GM12873 (cell line): ENCODE data around the gene PURA.

Source experiments
- TF ChIP-seq, protein P1 (sequence below): IDR thresholded peaks from 2 replicates; pipeline ENCODE4 v1.5.1; 2012; ENCODE audit warnings: low read depth, mild to moderate bottlenecking, moderate library complexity, low read length, control low read depth; ENCODE audit not compliant: insufficient read depth; ENCODE audit errors: missing control alignments

Gene PURA

DNA sequence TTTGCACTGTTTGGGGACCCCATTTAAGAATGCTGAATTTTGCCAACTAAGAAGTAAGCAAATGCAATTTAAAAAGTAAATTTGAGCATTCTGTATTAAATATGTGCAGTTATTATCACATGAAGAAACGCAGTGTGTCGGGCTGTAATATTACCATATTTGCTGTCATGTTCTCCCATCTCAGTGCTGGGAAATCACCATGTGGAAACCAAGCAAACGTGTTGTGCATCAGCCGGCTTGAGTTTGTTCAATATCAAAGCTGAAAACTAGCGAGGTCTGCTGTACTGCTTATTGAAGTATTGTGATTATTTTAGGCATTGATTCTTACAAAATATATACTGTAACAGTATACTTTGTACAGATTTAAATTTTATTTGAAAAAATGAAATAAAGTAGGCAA lies 14.5 kb downstream of the PURA start:
- TF ChIP-seq, protein P1, sequence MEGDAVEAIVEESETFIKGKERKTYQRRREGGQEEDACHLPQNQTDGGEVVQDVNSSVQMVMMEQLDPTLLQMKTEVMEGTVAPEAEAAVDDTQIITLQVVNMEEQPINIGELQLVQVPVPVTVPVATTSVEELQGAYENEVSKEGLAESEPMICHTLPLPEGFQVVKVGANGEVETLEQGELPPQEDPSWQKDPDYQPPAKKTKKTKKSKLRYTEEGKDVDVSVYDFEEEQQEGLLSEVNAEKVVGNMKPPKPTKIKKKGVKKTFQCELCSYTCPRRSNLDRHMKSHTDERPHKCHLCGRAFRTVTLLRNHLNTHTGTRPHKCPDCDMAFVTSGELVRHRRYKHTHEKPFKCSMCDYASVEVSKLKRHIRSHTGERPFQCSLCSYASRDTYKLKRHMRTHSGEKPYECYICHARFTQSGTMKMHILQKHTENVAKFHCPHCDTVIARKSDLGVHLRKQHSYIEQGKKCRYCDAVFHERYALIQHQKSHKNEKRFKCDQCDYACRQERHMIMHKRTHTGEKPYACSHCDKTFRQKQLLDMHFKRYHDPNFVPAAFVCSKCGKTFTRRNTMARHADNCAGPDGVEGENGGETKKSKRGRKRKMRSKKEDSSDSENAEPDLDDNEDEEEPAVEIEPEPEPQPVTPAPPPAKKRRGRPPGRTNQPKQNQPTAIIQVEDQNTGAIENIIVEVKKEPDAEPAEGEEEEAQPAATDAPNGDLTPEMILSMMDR: no peak

DNA sequence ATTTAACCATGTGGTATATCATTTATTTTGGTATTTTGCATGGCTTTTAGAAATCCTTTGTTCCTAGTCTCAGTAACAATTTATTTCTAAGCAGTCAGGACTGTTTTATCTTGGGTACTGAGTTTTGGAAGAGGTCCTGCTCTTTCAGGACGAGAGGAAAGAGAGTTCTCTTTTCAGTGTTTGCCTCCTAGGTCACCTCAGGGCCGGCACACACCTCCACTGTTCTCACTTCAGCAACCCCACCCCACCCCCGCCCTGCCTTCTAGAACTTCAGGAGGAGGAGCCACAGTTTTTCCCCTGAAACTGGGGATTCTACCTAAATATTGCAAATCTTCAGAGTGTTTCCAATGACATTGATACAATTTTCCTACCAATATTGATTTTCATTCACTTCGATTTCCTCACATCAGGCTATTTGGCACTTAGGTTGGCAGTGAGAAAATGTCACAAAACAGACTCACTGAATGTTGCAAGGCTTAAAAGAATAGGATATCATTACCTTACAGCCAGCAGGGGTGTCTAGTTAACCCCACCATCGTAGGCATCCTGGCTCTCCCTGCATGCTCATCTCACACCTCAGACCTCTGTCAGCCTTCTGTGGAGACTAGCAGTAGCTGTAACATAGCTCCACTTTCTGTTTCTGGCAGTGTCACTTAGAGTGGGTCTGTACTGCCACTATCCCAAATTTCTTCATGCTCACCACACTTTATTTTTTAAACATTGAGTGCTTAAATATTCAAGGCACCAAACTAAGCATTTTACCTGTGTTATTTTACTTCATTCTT lies 17.2 kb downstream of the PURA start:
- TF ChIP-seq, protein P1: no peak

DNA sequence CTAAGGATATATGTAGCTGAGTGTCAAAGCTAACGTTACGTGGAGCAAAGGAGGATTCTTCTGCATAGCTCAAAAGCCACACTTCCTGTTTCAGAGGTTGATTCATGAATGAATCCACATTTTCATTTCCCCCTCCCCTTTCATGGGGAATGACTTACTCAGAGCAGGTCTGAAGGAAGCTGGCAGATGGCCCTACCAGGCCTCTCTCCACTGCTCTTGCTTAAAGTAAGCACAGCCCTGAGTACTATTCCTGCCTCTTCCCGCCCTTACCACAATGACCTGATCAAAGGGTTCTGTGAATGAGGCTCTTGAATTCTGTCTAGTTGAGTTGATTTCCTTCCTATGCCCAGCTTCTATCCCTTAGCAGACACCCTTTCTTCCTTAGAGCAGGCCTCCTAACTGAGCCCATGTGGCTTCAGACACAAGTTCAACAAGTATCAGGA lies 18.1 kb downstream of the PURA start:
- TF ChIP-seq, protein P1: no peak

- TF ChIP-seq, protein P1: no peak
Observed at GRCh38 chr5:140133514-140134167, 19.7 kb downstream of the PURA start.

DNA sequence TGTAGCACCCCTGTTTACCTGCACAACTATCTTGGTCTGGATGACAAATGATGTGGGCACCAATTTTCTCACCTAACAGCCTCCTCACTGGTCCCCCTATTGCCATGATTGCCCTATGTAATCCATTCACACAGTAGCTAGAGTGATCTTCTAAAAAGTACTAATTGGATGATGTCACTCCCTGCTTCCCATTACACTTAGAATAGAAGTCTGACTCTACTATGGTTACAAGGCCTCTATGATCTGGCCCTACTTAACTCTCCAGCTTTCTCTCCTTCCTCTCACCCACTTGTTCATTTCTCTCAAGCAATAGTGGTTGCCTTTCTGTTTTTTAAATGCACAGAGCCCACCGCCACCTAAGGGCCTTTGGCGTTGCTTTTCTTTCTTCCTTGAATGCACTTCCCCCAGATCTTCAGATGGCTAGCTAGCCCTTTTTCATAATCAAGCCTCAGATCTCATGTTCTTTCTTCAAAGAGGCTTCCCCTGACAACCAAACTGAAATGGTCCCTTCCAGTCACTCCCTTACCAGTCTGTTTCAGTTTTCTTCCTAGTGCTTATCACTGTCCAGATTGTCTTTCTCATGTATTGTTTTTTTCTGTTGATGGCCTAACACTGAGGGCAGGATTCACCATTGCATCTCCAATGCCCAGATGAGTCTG lies 20.5 kb downstream of the PURA start:
- TF ChIP-seq, protein P1: no peak

DNA sequence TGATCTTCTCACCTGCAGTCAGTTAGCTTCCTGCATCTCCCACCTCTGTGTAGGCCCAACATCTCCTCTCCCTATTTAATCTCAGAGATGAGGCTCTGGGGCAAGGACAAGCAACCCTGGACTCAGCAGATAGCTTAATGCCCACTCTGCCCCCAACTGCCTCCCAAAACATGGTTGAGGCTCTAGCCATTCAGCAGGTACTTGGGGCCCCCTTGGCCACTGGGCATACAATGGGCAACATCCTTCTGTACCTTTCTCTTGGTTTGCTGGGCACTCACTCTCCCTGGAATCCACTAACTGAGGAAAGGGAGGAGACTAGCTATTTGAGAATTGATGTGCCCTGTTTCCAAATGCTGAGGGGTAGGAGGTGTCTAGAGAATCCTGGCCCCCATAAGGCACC lies 21.2 kb downstream of the PURA start:
- TF ChIP-seq, protein P1: no peak

- TF ChIP-seq, protein P1: no peak
Observed at GRCh38 chr5:140136624-140137023, 22.7 kb downstream of the PURA start.
